Endometrial microvascular endothelial cells (primary cell): ENCODE results near the gene TET1. TPM values are rescaled to one million over a fixed set of nuclear protein-coding genes. Genes with fewer than 3 reads are reported as not detected.
"Not testable (repeated sequence)": the region's sequence is repeated elsewhere in the genome, so short reads cannot be mapped to it uniquely, and the experiment has no call there.

Experiments
- in situ Hi-C: cut with HindIII; loops from 2 replicates; pipeline ENCODE4 v1.10.0; 2017; ENCODE audit warnings: low sequenced_read_pairs, low pct_unique_long_range_greater_than_20kb; ENCODE audit errors: inconsistent ontology term
- total RNA-seq: library from RNA; depleted of rRNA; stranded (reverse); fragments of >200 nt; gene quantifications from one replicate; pipeline ENCODE4 v1.2.3, GENCODE V29; 2015; ENCODE audit errors: inconsistent ontology term

TET1 gene
- total RNA-seq, 1 donor from 2014 or later, result 0.74 TPM

GRCh38 chr10:68601501-68602265 is 41.5 kb downstream of the TET1 start:
- in situ Hi-C loops, result no loop called here

GRCh38 chr10:68602434-68602833 is 42.3 kb downstream of the TET1 start:
- in situ Hi-C loops, result no loop called here

- in situ Hi-C loops, result no loop called here
These were observed 43.6 kb downstream of the TET1 start for GRCh38 chr10:68603766-68604165.

GRCh38 chr10:68604441-68604840 is 44.3 kb downstream of the TET1 start:
- in situ Hi-C loops, result no loop called here

- in situ Hi-C loops, result no loop called here
These were observed 46.8 kb downstream of the TET1 start for GRCh38 chr10:68606918-68607317.

GRCh38 chr10:68610023-68610422 is 49.9 kb downstream of the TET1 start:
- in situ Hi-C loops, result not testable (repeated sequence)

GRCh38 chr10:68611227-68611626 is 51.1 kb downstream of the TET1 start:
- in situ Hi-C loops, result no loop called here

GRCh38 chr10:68613974-68614373 is 53.8 kb downstream of the TET1 start:
- in situ Hi-C loops, result not testable (repeated sequence)

GRCh38 chr10:68617691-68618090 is 57.6 kb downstream of the TET1 start:
- in situ Hi-C loops, result not testable (repeated sequence)

- in situ Hi-C loops, result no loop called here
These were observed 58.1 kb downstream of the TET1 start for GRCh38 chr10:68618234-68618633.

GRCh38 chr10:68619595-68619994 is 59.5 kb downstream of the TET1 start:
- in situ Hi-C loops, result no loop called here

- in situ Hi-C loops, result no loop called here
These were observed 65.3 kb downstream of the TET1 start for GRCh38 chr10:68625316-68625921.

- in situ Hi-C loops, result no loop called here
These were observed 68.5 kb downstream of the TET1 start for GRCh38 chr10:68628576-68629127.

GRCh38 chr10:68632271-68632560 is 72.1 kb downstream of the TET1 start:
- in situ Hi-C loops, result not testable (repeated sequence)

- in situ Hi-C loops, result no loop called here
These were observed 73.1 kb downstream of the TET1 start for GRCh38 chr10:68633281-68633680.

GRCh38 chr10:68633816-68634466 is 73.8 kb downstream of the TET1 start:
- in situ Hi-C loops, result no loop called here

GRCh38 chr10:68636335-68636734 is 76.2 kb downstream of the TET1 start:
- in situ Hi-C loops, result no loop called here

- in situ Hi-C loops, result not testable (repeated sequence)
These were observed 83.4 kb downstream of the TET1 start for GRCh38 chr10:68643550-68643949.

GRCh38 chr10:68647672-68648341 is 87.7 kb downstream of the TET1 start:
- in situ Hi-C loops, result no loop called here
